A549 (cell line): Measurements from ENCODE around the gene LIN28A.

ENCODE experiments used
- JUN ChIP-seq, 2 experiments: fragments of >200 bp; sonication (Bioruptor Twin); formaldehyde crosslinking; IDR thresholded peaks; 2 replicates in 1 of 2; 3 replicates in 1 of 2; pipeline ENCODE4 v1.6.1; 2016 to 2017
- POLR2A ChIP-seq: IDR thresholded peaks from 2 replicates; pipeline ENCODE4 v1.6.1; 2012; ENCODE audit warnings: mild to moderate bottlenecking, low read length
- TF ChIP-seq, protein P1 (sequence below): fragments of 200-600 bp; sonication (generic); IDR thresholded peaks from 2 replicates; pipeline ENCODE4 v1.6.1; 2016; ENCODE audit warnings: antibody characterized with exemption, mild to moderate bottlenecking, moderate library complexity
- TF ChIP-seq, protein P2 (sequence below): fragments of >200 bp; sonication (Bioruptor Twin); formaldehyde crosslinking; IDR thresholded peaks from 3 replicates; pipeline ENCODE4 v1.5.1; 2016

DNA sequence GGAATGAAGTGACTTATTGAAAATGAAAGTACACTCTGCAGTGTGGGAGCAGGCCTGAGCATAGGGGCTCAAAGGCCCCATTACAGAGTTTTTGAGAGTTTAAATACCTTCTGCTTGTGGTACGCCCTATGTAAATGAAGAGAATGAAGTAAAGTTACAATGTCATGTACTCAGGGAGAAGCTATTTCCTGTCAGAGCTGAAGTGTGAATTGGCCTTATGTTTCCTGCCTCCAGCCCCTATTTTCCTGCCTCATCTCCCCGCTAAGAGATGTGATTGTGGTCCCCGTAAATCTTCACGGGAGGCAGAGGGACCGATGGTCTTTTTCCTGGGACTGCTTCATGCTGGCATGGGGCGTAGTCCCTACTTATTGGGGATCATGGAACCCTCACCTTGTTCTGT lies 35.5 kb upstream of the LIN28A start:
- TF ChIP-seq, protein P1, sequence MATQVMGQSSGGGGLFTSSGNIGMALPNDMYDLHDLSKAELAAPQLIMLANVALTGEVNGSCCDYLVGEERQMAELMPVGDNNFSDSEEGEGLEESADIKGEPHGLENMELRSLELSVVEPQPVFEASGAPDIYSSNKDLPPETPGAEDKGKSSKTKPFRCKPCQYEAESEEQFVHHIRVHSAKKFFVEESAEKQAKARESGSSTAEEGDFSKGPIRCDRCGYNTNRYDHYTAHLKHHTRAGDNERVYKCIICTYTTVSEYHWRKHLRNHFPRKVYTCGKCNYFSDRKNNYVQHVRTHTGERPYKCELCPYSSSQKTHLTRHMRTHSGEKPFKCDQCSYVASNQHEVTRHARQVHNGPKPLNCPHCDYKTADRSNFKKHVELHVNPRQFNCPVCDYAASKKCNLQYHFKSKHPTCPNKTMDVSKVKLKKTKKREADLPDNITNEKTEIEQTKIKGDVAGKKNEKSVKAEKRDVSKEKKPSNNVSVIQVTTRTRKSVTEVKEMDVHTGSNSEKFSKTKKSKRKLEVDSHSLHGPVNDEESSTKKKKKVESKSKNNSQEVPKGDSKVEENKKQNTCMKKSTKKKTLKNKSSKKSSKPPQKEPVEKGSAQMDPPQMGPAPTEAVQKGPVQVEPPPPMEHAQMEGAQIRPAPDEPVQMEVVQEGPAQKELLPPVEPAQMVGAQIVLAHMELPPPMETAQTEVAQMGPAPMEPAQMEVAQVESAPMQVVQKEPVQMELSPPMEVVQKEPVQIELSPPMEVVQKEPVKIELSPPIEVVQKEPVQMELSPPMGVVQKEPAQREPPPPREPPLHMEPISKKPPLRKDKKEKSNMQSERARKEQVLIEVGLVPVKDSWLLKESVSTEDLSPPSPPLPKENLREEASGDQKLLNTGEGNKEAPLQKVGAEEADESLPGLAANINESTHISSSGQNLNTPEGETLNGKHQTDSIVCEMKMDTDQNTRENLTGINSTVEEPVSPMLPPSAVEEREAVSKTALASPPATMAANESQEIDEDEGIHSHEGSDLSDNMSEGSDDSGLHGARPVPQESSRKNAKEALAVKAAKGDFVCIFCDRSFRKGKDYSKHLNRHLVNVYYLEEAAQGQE: no peak
- TF ChIP-seq, protein P2, sequence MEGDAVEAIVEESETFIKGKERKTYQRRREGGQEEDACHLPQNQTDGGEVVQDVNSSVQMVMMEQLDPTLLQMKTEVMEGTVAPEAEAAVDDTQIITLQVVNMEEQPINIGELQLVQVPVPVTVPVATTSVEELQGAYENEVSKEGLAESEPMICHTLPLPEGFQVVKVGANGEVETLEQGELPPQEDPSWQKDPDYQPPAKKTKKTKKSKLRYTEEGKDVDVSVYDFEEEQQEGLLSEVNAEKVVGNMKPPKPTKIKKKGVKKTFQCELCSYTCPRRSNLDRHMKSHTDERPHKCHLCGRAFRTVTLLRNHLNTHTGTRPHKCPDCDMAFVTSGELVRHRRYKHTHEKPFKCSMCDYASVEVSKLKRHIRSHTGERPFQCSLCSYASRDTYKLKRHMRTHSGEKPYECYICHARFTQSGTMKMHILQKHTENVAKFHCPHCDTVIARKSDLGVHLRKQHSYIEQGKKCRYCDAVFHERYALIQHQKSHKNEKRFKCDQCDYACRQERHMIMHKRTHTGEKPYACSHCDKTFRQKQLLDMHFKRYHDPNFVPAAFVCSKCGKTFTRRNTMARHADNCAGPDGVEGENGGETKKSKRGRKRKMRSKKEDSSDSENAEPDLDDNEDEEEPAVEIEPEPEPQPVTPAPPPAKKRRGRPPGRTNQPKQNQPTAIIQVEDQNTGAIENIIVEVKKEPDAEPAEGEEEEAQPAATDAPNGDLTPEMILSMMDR: no peak
- TF ChIP-seq POLR2A: no peak
- no peak for TF ChIP-seq JUN (IDR thresholded peaks at IDR 0.05)
